K562 (cell line): ENCODE measurements around the gene LITAF. TPM values are rescaled to one million over a fixed set of nuclear protein-coding genes. Genes with fewer than 3 reads are reported as not detected.

Source experiments
- BMI1 ChIP-seq: fragments of 150-350 bp; IDR thresholded peaks from 2 replicates; pipeline ENCODE4 v1.6.1; 2014; ENCODE audit warnings: low read length
- CREB1 ChIP-seq, 2 experiments: sonication (generic) in 1 of 2; formaldehyde crosslinking in 1 of 2; IDR thresholded peaks; 2 replicates each; pipeline versions ENCODE4 v1.6.1 to v1.8.0; 2012 to 2022; ENCODE audit warnings: inconsistent platforms in 1 of 2, mild to moderate bottlenecking in 1 of 2, missing genetic modification reagents in 1 of 2, moderate library complexity in 1 of 2
- CTCFL ChIP-seq: IDR thresholded peaks from 2 replicates; pipeline ENCODE4 v1.6.1; 2011; ENCODE audit warnings: borderline replicate concordance, low read depth, mild to moderate bottlenecking, moderate library complexity, low read length; ENCODE audit not compliant: insufficient read depth, poor library complexity, severe bottlenecking
- GTF2A2 ChIP-seq: IDR thresholded peaks from 2 replicates; pipeline ENCODE4 v1.6.1; 2016; ENCODE audit warnings: mild to moderate bottlenecking, missing genetic modification characterization, missing compliant biosample characterization
- JUNB ChIP-seq: fragments of 450-650 bp; formaldehyde crosslinking; conservative IDR thresholded peaks from 2 replicates; pipeline ENCODE4 v1.4.0; 2020; ENCODE audit warnings: mild to moderate bottlenecking
- REST ChIP-seq, 2 experiments: fragments of 450-650 bp; formaldehyde crosslinking in 1 of 2; IDR thresholded peaks; 2 replicates each; pipeline versions ENCODE4 v1.4.0 to v1.6.1; 2014 to 2020; ENCODE audit warnings: mild to moderate bottlenecking in 2 of 2, borderline replicate concordance in 1 of 2, low read depth in 1 of 2
- SIRT6 ChIP-seq: IDR thresholded peaks from one replicate; pipeline ENCODE4 v1.6.1; 2012; ENCODE audit warnings: low read depth, mild to moderate bottlenecking, control low read depth, inconsistent platforms, low read length, moderate library complexity
- TAF7 ChIP-seq: fragments of 450-650 bp; IDR thresholded peaks from 2 replicates; pipeline ENCODE4 v1.6.1; 2016; ENCODE audit warnings: missing genetic modification characterization, missing compliant biosample characterization
- ZBED1 ChIP-seq: IDR thresholded peaks from 2 replicates; pipeline ENCODE4 v1.6.1; 2014
- ZBTB26 ChIP-seq: fragments of 450-650 bp; formaldehyde crosslinking; IDR thresholded peaks from 2 replicates; pipeline ENCODE4 v1.4.0; 2022; ENCODE audit warnings: missing genetic modification characterization
- ZMIZ1 ChIP-seq, 2 experiments: fragments of 150-350 bp in 1 of 2; IDR thresholded peaks; 2 replicates each; pipeline ENCODE4 v1.6.1; 2012 to 2016; ENCODE audit warnings: low read depth in 2 of 2, low read length in 2 of 2, mild to moderate bottlenecking in 1 of 2, moderate library complexity in 1 of 2
- ZNF134 ChIP-seq: fragments of 250-450 bp; sonication (Bioruptor Pico); conservative IDR thresholded peaks from 2 replicates; pipeline ENCODE4 v1.4.0; 2020
- polyA plus RNA-seq, 8 experiments: library from polyadenylated mRNA; depleted of rRNA in 4 of 8; stranded (reverse) in 5 of 8; unstranded in 3 of 8; fragments of >200 nt; fragmentation: Nextera tagmentation in 2 of 8; fragmentation: Illumina TruSeq in 1 of 8; extraction: Ambion mirVana in 2 of 8; extraction: Trizol in 1 of 8; gene quantifications; 2 replicates each; pipeline versions ENCODE4 v1.2.1 to v1.2.3, GENCODE V29; 2011 to 2014; ENCODE audit warnings: inconsistent platforms in 1 of 8, missing spikeins in 1 of 8
- total RNA-seq, 7 experiments: library from RNA; depleted of rRNA in 6 of 7; stranded (reverse); fragments of >200 nt in 6 of 7; fragmentation: Illumina TruSeq in 2 of 7; extraction: Trizol in 2 of 7; gene quantifications; 2 replicates each; pipeline versions ENCODE4 v1.2.1 to v1.2.3, GENCODE V29; 2011 to 2021; ENCODE audit warnings: low replicate concordance in 1 of 7

The LITAF gene
- total and polyA plus RNA-seq, 9 of the 15 experiments (the other 6 are each of a cell fraction or from before 2014, with no cell fraction given): 4.1 to 17.8 (median 11.9) TPM

- TF ChIP-seq REST (IDR thresholded peaks at IDR 0.05; ENCODE audit: borderline replicate concordance) (peak; percentile 6; the same call in 1 of the 2 replicates), REST (CRISPR knock-in tag; IDR thresholded peaks at IDR 0.05; ENCODE audit: low read depth) (no peak), BMI1 (no peak), CTCFL (no peak), ZNF134 (CRISPR knock-in tag) (no peak), SIRT6 (no peak), ZBTB26 (CRISPR knock-in tag) (no peak), CREB1 (IDR thresholded peaks at IDR 0.05) (no peak), CREB1 (CRISPR knock-in tag; IDR thresholded peaks at IDR 0.05) (no peak), TAF7 (tag) (peak; percentile 30; the same call in 1 of the 2 replicates), JUNB (CRISPR knock-in tag) (peak; percentile 59), ZBED1 (no peak), GTF2A2 (tag) (no peak), ZMIZ1 (IDR thresholded peaks at IDR 0.05; ENCODE audit: low read depth in 2 of 2, low read length in 2 of 2) (no peak)
These were observed 41.2 kb upstream of the LITAF start (continued) for GRCh38 chr16:11627822-11628457.
